Measurements from ENCODE around the gene PLA2G2D.

GRCh38 chr1:20074055-20074724 lies 45.1 kb downstream of the PLA2G2D start:
- TF ChIP-seq RARB (CRISPR knock-in tag; IDR thresholded peaks at IDR 0.05) (no peak), ZFP3 (CRISPR knock-in tag; IDR thresholded peaks at IDR 0.05) (no peak), PATZ1 (CRISPR knock-in tag; IDR thresholded peaks at IDR 0.05; ENCODE audit: borderline replicate concordance) (no peak), CREB5 (CRISPR knock-in tag; IDR thresholded peaks at IDR 0.05; ENCODE audit: low read depth) (no peak), CSRNP3 (CRISPR knock-in tag; IDR thresholded peaks at IDR 0.05) (no peak), BACH2 (CRISPR knock-in tag; IDR thresholded peaks at IDR 0.05; ENCODE audit: borderline replicate concordance) (no peak), GLIS3 (CRISPR knock-in tag; IDR thresholded peaks at IDR 0.05) (no peak), PPARA (CRISPR knock-in tag; IDR thresholded peaks at IDR 0.05; ENCODE audit: borderline replicate concordance) (no peak), TCF4 (CRISPR knock-in tag; IDR thresholded peaks at IDR 0.05; ENCODE audit: borderline replicate concordance) (no peak), ESRRG (CRISPR knock-in tag; IDR thresholded peaks at IDR 0.05) (no peak), ISL1 (CRISPR knock-in tag; IDR thresholded peaks at IDR 0.05) (no peak)
- TF ChIP-seq, protein P1, sequence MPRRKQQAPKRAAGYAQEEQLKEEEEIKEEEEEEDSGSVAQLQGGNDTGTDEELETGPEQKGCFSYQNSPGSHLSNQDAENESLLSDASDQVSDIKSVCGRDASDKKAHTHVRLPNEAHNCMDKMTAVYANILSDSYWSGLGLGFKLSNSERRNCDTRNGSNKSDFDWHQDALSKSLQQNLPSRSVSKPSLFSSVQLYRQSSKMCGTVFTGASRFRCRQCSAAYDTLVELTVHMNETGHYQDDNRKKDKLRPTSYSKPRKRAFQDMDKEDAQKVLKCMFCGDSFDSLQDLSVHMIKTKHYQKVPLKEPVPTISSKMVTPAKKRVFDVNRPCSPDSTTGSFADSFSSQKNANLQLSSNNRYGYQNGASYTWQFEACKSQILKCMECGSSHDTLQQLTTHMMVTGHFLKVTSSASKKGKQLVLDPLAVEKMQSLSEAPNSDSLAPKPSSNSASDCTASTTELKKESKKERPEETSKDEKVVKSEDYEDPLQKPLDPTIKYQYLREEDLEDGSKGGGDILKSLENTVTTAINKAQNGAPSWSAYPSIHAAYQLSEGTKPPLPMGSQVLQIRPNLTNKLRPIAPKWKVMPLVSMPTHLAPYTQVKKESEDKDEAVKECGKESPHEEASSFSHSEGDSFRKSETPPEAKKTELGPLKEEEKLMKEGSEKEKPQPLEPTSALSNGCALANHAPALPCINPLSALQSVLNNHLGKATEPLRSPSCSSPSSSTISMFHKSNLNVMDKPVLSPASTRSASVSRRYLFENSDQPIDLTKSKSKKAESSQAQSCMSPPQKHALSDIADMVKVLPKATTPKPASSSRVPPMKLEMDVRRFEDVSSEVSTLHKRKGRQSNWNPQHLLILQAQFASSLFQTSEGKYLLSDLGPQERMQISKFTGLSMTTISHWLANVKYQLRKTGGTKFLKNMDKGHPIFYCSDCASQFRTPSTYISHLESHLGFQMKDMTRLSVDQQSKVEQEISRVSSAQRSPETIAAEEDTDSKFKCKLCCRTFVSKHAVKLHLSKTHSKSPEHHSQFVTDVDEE (CRISPR knock-in tag; IDR thresholded peaks at IDR 0.05), result no peak
